HCT116 (cell line): ENCODE measurements around the gene PIP5K1A. TPM values are rescaled to one million over a fixed set of nuclear protein-coding genes. Genes with fewer than 3 reads are reported as not detected.

Experiments used
- ATAC-seq: fragments of 200-7000 bp; cut with Tn5 transposase; 2 replicates; pipeline ENCODE4 v1.9.1; 2020; ENCODE audit warnings: mild to moderate bottlenecking, moderate library complexity
- BruUV-seq: library from RNA; stranded (reverse); fragments of 400-500 nt; replicated peaks from 2 replicates; lab custom pipeline; 2021; lab: Mats Ljungman, UMichigan
- CTCF ChIA-PET: fragments of 300-600 bp; sonication (Branson Sonifier 250); formaldehyde crosslinking; loops from one replicate; lab custom pipeline; 2021; ENCODE audit warnings: antibody characterized with exemption; lab: Charles Lee
- POLR2A ChIA-PET: fragments of 300-600, 350-600 bp; sonication (Branson Sonifier 250); formaldehyde crosslinking; loops from one replicate; lab custom pipeline; 2021; ENCODE audit warnings: antibody characterized with exemption; lab: Charles Lee
- RAD21 ChIA-PET, 2 experiments: fragments of 300-600 bp; sonication (Branson Sonifier 250); formaldehyde crosslinking; loops; one replicate each; lab custom pipeline; 2023; ENCODE audit warnings: low total read pairs in 2 of 2; ENCODE audit not compliant: uncharacterized antibody in 2 of 2, unreplicated experiment in 2 of 2, low non-redundant PET in 1 of 2; lab: Charles Lee
- DNase-seq: peaks from one replicate; pipeline ENCODE4 v3.0.0-alpha.2; 2010; ENCODE audit warnings: low read depth, low spot score
- H2AFZ ChIP-seq: fragments of 200-600 bp; shearing (Covaris generic), sonication (generic); 2 replicates; pipeline ENCODE4 v1.6.1; 2017; ENCODE audit warnings: low read depth, mixed run types, mixed read lengths, antibody characterized with exemption, low read length; ENCODE audit not compliant: poor library complexity, severe bottlenecking
- H3K27ac ChIP-seq: 2 replicates; pipeline ENCODE4 v1.5.1; 2012; ENCODE audit warnings: low read depth, low read length
- H3K27me3 ChIP-seq: fragments of 200-600 bp; sonication (generic); 2 replicates; pipeline ENCODE4 v1.6.1; 2016; ENCODE audit warnings: mixed run types, low read length, mixed read lengths; ENCODE audit not compliant: insufficient read depth
- H3K36me3 ChIP-seq, 2 experiments: fragments of 200-500 bp in 1 of 2; fragments of 200-600 bp in 1 of 2; sonication (Bioruptor generic) in 1 of 2; sonication (generic) in 1 of 2; 2 replicates each; pipeline versions ENCODE4 v1.5.1 to v1.6.1; 2014 to 2016; ENCODE audit warnings: low read length in 2 of 2, inconsistent platforms in 1 of 2, mixed read lengths in 1 of 2, mixed run types in 1 of 2; ENCODE audit not compliant: insufficient read depth in 2 of 2, control insufficient read depth in 1 of 2
- H3K4me1 ChIP-seq, 2 experiments: fragments of 200-600 bp in 1 of 2; sonication (generic) in 1 of 2; 2 replicates each; pipeline versions ENCODE4 v1.5.1 to v1.6.1; 2012 to 2017; ENCODE audit warnings: low read length in 2 of 2, inconsistent platforms in 1 of 2, mild to moderate bottlenecking in 1 of 2, mixed read lengths in 1 of 2, mixed run types in 1 of 2, moderate library complexity in 1 of 2; ENCODE audit not compliant: insufficient read depth in 2 of 2, control insufficient read depth in 1 of 2
- H3K4me2 ChIP-seq: fragments of 200-600 bp; sonication (generic); 2 replicates; pipeline ENCODE4 v1.6.1; 2017; ENCODE audit warnings: mixed run types, low read length, mixed read lengths
- H3K4me3 ChIP-seq, 2 experiments: fragments of 200-600 bp in 1 of 2; sonication (generic) in 1 of 2; replicated peaks in 1 of 2; 2 replicates each; pipeline ENCODE4 v1.5.1; 2011 to 2016; ENCODE audit warnings: low read length in 2 of 2, control low read depth in 1 of 2, low read depth in 1 of 2, mild to moderate bottlenecking in 1 of 2, mixed read lengths in 1 of 2, mixed run types in 1 of 2
- H3K79me2 ChIP-seq: fragments of 200-600 bp; sonication (generic); 2 replicates; pipeline ENCODE4 v1.6.1; 2017; ENCODE audit warnings: mild to moderate bottlenecking, mixed run types, low read length, moderate library complexity, mixed read lengths; ENCODE audit not compliant: insufficient read depth
- H3K9ac ChIP-seq: fragments of 200-600 bp; sonication (generic); 2 replicates; pipeline ENCODE4 v1.6.1; 2016; ENCODE audit warnings: low read length, mixed read lengths
- H3K9me2 ChIP-seq: fragments of 200-600 bp; sonication (generic), shearing (Covaris generic); 2 replicates; pipeline ENCODE4 v1.6.1; 2017; ENCODE audit warnings: mixed run types, mild to moderate bottlenecking, moderate library complexity; ENCODE audit not compliant: insufficient read depth
- H3K9me3 ChIP-seq, 2 experiments: fragments of 200-500 bp in 1 of 2; fragments of 200-600 bp in 1 of 2; sonication (Bioruptor generic) in 1 of 2; sonication (generic) in 1 of 2; 2 replicates each; pipeline ENCODE4 v1.6.1; 2014 to 2017; ENCODE audit warnings: low read length in 2 of 2, mixed read lengths in 2 of 2, inconsistent platforms in 1 of 2, low read depth in 1 of 2, mild to moderate bottlenecking in 1 of 2, mixed run types in 1 of 2, moderate library complexity in 1 of 2; ENCODE audit not compliant: control insufficient read depth in 1 of 2, insufficient read depth in 1 of 2
- H4K20me1 ChIP-seq: fragments of 200-600 bp; sonication (generic), shearing (Covaris generic); 2 replicates; pipeline ENCODE4 v1.6.1; 2017; ENCODE audit warnings: mixed run types, mild to moderate bottlenecking, moderate library complexity; ENCODE audit not compliant: insufficient read depth
- ATF3 ChIP-seq: IDR thresholded peaks from 2 replicates; pipeline ENCODE4 v1.6.1; 2012
- CBX3 ChIP-seq: IDR thresholded peaks from 2 replicates; pipeline ENCODE4 v1.6.1; 2012; ENCODE audit warnings: low read depth
- EGR1 ChIP-seq: IDR thresholded peaks from 2 replicates; pipeline ENCODE4 v1.6.1; 2012; ENCODE audit warnings: low read depth
- ELF1 ChIP-seq: IDR thresholded peaks from 2 replicates; pipeline ENCODE4 v1.6.1; 2012; ENCODE audit warnings: low read depth, borderline replicate concordance
- EZH2 ChIP-seq: fragments of 200-600 bp; sonication (generic); IDR thresholded peaks from 2 replicates; pipeline ENCODE4 v1.6.1; 2017; ENCODE audit warnings: antibody characterized with exemption, mixed run types
- EZH2phosphoT487 ChIP-seq: fragments of 200-600 bp; IDR thresholded peaks from 2 replicates; pipeline ENCODE4 v1.6.1; 2018; ENCODE audit warnings: antibody characterized with exemption, borderline replicate concordance
- FOSL1 ChIP-seq: IDR thresholded peaks from 2 replicates; pipeline ENCODE4 v1.6.1; 2012; ENCODE audit warnings: low read depth
- POLR2AphosphoS5 ChIP-seq: IDR thresholded peaks from 2 replicates; pipeline ENCODE4 v1.6.1; 2011; ENCODE audit warnings: mild to moderate bottlenecking, low read depth, low read length, moderate library complexity
- RAD21 ChIP-seq: IDR thresholded peaks from 2 replicates; pipeline ENCODE4 v1.6.1; 2012; ENCODE audit warnings: low read depth, mild to moderate bottlenecking
- REST ChIP-seq: IDR thresholded peaks from 2 replicates; pipeline ENCODE4 v1.6.1; 2012; ENCODE audit warnings: low read depth
- SIN3A ChIP-seq: IDR thresholded peaks from 2 replicates; pipeline ENCODE4 v1.6.1; 2012; ENCODE audit warnings: low read depth
- SRF ChIP-seq: IDR thresholded peaks from 2 replicates; pipeline ENCODE4 v1.6.1; 2012; ENCODE audit warnings: low read depth
- YY1 ChIP-seq: IDR thresholded peaks from 2 replicates; pipeline ENCODE4 v1.6.1; 2011; ENCODE audit warnings: low read length, low read depth, moderate library complexity, mild to moderate bottlenecking; ENCODE audit not compliant: insufficient replicate concordance; ENCODE audit errors: extremely low read depth
- intact Hi-C: fragments of 100-400 bp; cut with micrococcal nuclease; formaldehyde crosslinking; loops from 2 replicates; pipeline ENCODE4 v1.10.0; 2022
- total RNA-seq: library from RNA; stranded (reverse); gene quantifications from one replicate; pipeline ENCODE4 v1.2.1, GENCODE V29; 2021; ENCODE audit not compliant: unreplicated experiment
- TF ChIP-seq, protein P1 (sequence below): IDR thresholded peaks from 2 replicates; pipeline ENCODE4 v1.6.1; 2012
- TF ChIP-seq, protein P2 (sequence below): IDR thresholded peaks from 2 replicates; pipeline ENCODE4 v1.6.1; 2011; ENCODE audit warnings: mild to moderate bottlenecking, low read length, moderate library complexity; ENCODE audit not compliant: insufficient replicate concordance; ENCODE audit errors: extremely low read depth

Gene PIP5K1A
- total RNA-seq, 1 experiment from 2014 or later, result 75.4 TPM

GRCh38 chr1:151158326-151158725, 40.0 kb upstream of the PIP5K1A start:
- peaks cover 2 to 6% of the 10 kb centered on the region in 2 experiments; a peak in 3 of 4 replicates for H3K4me1 ChIP-seq
- BruUV-seq, result no TSS peak
- ChIA-PET RAD21 (no interaction called here), POLR2A (no interaction called here), CTCF (interaction anchor here (5.8 kb wide), 1 partner anchor 58 kb away, joined by 63 read pairs; no protein-coding TSS in a partner anchor)
- no peak overlapping the region for H3K9ac ChIP-seq
- intact Hi-C loops, result no loop called here
- no peak overlapping the region for H3K4me2 ChIP-seq
- DNase-seq (no peak), ATAC-seq (no peak)
- no peaks in the 10 kb centered on the region for H3K27me3 ChIP-seq
- H3K9me3 ChIP-seq, result no peaks in the 10 kb centered on the region
- H3K79me2 ChIP-seq, result no peaks in the 10 kb centered on the region
- no peak overlapping the region for H2AFZ ChIP-seq
- no peak overlapping the region for H3K27ac ChIP-seq
- H3K4me3 ChIP-seq, result no peak overlapping the region
- H4K20me1 ChIP-seq, result no peaks in the 10 kb centered on the region
- no peaks in the 10 kb centered on the region for H3K9me2 ChIP-seq
- no peak for TF ChIP-seq SIN3A
- no peak for TF ChIP-seq EZH2phosphoT487
- TF ChIP-seq EGR1, result no peak
- no peak for TF ChIP-seq ELF1
- no peak for TF ChIP-seq POLR2AphosphoS5
- TF ChIP-seq, protein P1, sequence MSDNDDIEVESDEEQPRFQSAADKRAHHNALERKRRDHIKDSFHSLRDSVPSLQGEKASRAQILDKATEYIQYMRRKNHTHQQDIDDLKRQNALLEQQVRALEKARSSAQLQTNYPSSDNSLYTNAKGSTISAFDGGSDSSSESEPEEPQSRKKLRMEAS, result no peak
- TF ChIP-seq, all 23 proteins: peak for 0
- peaks cover 0 to 9% of the 10 kb centered on the region in 2 experiments; a peak in 2 of 4 replicates for H3K36me3 ChIP-seq

DNA sequence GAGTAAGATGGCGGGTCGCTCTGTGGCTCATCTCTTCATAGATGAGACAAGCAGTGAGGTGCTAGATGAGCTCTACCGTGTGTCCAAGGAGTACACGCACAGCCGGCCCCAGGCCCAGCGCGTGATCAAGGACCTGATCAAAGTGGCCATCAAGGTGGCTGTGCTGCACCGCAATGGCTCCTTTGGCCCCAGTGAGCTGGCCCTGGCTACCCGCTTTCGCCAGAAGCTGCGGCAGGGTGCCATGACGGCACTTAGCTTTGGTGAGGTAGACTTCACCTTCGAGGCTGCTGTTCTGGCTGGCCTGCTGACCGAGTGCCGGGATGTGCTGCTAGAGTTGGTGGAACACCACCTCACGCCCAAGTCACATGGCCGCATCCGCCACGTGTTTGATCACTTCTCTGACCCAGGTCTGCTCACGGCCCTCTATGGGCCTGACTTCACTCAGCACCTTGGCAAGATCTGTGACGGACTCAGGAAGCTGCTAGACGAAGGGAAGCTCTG, 39.6 kb upstream of the PIP5K1A start:
- no peak overlapping the region for H3K27ac ChIP-seq
- CTCF ChIA-PET, result interaction anchor here (5.8 kb wide), 1 partner anchor 58 kb away, joined by 63 read pairs; no protein-coding TSS in a partner anchor
- intact Hi-C loops, result no loop called here
- TF ChIP-seq CBX3, result no peak
- no peak for TF ChIP-seq POLR2AphosphoS5
- no peak for TF ChIP-seq EGR1
- TF ChIP-seq EZH2, result no peak
- no peak for TF ChIP-seq RAD21
- TF ChIP-seq, protein P2, sequence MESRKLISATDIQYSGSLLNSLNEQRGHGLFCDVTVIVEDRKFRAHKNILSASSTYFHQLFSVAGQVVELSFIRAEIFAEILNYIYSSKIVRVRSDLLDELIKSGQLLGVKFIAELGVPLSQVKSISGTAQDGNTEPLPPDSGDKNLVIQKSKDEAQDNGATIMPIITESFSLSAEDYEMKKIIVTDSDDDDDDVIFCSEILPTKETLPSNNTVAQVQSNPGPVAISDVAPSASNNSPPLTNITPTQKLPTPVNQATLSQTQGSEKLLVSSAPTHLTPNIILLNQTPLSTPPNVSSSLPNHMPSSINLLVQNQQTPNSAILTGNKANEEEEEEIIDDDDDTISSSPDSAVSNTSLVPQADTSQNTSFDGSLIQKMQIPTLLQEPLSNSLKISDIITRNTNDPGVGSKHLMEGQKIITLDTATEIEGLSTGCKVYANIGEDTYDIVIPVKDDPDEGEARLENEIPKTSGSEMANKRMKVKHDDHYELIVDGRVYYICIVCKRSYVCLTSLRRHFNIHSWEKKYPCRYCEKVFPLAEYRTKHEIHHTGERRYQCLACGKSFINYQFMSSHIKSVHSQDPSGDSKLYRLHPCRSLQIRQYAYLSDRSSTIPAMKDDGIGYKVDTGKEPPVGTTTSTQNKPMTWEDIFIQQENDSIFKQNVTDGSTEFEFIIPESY, result no peak
- TF ChIP-seq YY1, result no peak
- TF ChIP-seq FOSL1, result no peak
- TF ChIP-seq ATF3, result no peak
- TF ChIP-seq REST, result no peak
- no peak for TF ChIP-seq SRF

More for the DNA sequence above, 39.6 kb upstream of the PIP5K1A start:
- H3K9me2 ChIP-seq, result no peaks in the 10 kb centered on the region
- H3K4me2 ChIP-seq, result no peak overlapping the region
- H2AFZ ChIP-seq, result no peak overlapping the region
- no peak overlapping the region for H3K4me3 ChIP-seq
- no TSS peak for BruUV-seq
- ATAC-seq, result no peak
- H3K79me2 ChIP-seq, result no peaks in the 10 kb centered on the region
- RAD21 ChIA-PET, result no interaction called here
- no peaks in the 10 kb centered on the region for H4K20me1 ChIP-seq
- no peaks in the 10 kb centered on the region for H3K9me3 ChIP-seq
- POLR2A ChIA-PET, result no interaction called here
- no peak for DNase-seq
- H3K4me1 ChIP-seq, result peaks cover 2 to 6% of the 10 kb centered on the region in 2 experiments; a peak in 3 of 4 replicates
- H3K9ac ChIP-seq, result no peak overlapping the region
- peaks cover 0 to 9% of the 10 kb centered on the region in 2 experiments; a peak in 2 of 4 replicates for H3K36me3 ChIP-seq
- H3K27me3 ChIP-seq, result no peaks in the 10 kb centered on the region
